NCI-H345 treated with DMSO at 0.1 percent for 48 hours (cell line): ENCODE measurements around the gene VCAN.

Experiments used
- DNase-seq: peaks from one replicate; lab custom pipeline; 2025; ENCODE audit not compliant: unreplicated experiment; lab: John Stamatoyannopoulos, UW

The VCAN gene

DNA sequence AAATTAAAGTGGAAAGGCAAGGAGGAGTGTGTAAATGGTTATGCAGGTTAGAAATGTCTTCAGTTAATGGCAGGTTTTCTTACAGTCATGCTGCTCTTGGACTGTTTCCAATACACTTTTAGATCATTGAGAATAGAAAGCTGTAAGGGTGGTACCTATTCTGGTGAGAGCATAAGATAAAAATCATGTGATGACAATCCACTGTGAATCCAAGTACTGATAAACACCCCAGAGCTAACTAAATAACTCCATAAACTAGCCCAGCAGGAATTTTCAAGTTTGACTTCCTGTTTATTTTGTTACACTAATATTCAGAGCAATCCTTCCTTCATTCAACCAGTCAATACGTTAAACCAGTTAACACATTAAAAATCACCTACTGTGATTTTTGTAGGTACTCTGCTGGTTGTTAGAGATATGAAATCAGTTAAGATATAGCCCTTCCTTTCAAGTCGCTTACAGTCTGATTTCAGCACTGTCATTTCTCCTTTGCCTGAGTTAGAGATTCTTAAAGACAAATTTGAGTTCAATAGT lies 22.6 kb downstream of the VCAN start:
- DNase-seq: no peak

DNA sequence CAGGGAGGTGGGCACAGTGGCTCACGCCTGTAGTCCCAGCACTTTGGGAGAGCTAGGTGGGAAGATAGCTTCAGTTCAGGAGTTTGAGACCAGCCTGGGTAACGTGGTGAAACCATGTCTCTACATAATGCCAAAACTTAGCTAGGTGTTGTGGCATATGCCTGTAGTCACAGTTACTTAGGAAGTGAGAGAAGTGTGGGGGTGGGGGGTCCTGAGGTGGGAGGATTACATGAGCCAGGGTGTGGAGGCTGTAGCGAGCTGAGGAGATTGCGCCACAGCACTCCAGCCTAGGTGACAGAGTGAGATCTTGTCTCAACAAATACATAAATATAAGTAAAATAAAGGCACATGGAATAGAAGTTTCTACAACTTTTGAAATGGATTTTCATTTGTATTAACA lies 23.1 kb downstream of the VCAN start:
- no peak for DNase-seq

DNA sequence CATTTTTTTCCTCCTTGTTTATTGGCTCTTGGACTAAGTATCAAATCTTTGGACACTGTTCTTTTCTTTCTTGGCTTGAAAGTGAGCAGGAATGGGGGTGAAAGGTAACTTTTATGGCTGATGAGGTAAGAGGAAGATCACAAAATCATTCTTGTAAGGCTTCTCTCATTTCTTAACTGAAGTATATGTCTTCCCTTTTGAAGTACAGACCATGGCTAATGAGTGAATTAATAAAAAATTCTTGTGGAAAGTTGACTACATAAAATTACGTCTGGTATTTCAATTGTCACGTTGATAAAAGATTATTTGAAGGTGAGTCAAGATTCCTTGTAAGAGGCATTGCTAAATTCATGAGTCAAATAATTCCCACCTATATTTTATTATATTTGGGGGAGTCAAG lies 25.1 kb downstream of the VCAN start:
- no peak for DNase-seq

DNA sequence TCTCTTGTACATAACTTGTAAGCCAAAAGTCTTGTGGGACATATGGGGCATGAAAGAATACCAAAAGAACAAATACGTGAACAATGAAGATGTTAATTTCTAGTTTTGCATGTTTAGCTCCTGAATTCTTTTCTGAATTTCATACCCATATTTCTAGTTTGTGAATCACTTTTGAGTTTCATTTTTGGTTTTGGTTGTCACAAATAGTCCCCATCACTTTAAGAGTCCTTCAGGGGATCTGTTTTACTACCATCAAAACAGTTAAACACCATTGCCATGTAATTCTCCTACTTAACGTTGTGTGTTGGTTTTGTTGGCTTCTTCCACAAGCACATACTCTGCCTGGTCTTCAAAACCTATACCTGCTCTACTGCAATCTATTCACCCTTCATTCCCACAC lies 27.0 kb downstream of the VCAN start:
- no peak for DNase-seq

DNA sequence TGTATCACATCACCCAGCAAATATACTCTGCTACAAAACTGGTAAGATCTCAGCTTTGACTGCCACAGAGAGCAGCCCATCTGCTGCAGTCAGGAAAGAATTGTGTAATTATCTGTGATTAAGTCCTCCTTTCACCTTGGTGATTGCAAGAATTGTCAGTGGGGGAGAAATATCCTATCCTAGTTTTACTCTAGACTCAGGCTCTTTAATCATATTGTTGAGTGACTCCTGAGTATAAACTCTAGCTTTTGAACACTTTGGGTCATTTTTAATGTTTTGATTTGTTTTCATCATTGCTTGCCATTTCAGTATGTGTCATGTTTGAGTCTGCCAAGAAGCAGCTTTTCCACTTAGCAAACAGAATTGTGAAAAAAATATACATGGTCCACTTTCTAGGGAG lies 32.1 kb downstream of the VCAN start:
- no peak for DNase-seq

DNA sequence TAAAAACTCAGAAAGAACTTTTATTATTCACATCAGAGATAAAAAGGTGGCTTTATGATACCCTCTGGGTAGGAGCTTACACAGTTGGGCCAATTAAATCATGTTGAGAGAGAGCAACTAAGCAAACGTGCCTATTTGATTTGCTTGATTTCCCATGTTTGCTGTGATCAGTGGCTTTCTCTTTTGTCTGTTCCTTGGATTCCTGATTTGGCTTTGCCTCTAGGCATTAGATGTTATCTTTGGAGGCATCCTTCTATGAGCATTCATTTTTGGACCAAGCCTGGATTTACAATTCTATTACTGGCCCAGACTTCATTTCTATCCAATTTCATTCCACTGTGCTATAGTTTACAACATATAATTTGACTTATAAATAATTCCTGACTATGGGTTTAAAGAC lies 35.9 kb downstream of the VCAN start:
- DNase-seq: no peak

DNA sequence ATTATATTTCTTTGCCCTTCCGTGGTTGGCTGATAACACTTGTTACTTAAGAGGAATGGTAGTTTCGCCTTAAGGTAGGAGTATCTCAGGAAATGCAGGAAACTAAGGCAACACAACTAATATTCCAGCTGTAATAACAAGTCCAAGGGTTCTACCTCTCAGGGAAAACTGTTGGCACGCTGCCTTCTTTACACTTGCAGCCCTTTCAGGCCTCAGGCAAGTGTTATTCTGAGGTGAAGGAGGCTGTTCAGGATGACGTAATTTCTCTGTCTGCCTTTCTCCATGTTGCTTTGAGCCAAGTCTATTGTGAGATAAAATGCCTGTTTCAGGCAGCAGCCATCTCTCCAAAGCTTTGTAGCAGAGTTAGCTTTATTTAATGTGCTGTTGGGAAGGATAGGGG lies 38.0 kb downstream of the VCAN start:
- DNase-seq: peak; percentile 44

DNA sequence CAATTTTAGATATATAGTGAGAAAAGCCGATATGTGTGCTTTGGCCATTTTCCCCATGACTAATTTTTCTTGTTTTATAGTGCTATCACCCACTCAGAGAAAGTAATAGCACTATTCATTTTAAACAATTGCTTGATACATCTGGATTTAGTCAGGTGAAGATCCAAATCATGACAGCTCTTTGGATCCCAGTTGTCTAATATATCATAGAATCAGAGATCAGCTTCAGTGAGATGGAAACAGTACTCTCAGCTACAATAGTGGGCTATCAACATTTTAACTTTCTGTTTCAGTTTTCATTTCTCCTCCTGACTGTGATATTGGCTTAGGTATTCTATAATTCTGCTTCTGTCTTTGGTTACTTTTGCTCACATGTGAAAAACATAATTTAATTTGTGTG lies 38.7 kb downstream of the VCAN start:
- DNase-seq: no peak

DNA sequence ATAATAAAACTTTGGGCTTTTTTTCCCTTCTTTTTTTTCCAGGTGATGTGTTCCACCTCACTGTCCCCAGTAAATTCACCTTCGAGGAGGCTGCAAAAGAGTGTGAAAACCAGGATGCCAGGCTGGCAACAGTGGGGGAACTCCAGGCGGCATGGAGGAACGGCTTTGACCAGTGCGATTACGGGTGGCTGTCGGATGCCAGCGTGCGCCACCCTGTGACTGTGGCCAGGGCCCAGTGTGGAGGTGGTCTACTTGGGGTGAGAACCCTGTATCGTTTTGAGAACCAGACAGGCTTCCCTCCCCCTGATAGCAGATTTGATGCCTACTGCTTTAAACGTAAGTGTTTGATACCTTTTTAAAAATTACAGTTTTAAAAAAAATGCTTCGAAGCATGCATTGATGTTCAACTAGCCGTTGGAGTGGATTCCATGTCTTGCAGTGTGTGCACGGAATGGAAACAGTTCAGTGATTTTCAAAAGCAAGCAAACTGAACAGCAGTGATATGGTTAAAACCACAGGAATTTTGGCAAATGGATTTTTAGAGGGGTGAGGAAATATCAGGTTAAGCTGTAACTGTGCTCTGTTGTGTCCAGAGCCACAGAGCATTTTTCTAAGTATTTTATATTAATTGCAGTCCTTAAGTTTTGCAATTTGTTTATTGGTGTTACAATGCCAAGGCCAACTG lies 40.7 kb downstream of the VCAN start:
- no peak for DNase-seq

DNA sequence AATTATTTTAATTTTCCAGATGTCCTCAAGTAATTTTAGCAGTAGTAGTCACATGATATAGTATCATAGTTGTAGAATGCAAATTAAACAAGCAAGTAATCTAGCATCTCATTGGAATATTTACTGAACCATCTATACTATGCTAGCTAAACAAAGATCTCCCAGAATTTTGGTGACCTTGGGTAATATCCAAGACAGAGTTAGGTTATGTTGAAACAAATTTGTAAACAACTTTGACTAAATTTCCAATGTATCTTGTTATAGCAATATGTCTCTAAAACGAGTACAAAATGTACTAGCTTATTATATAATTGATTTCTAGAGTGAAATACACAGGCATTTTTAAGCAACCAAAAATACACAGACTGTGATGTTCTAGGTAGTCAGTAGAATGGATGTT lies 41.5 kb downstream of the VCAN start:
- no peak for DNase-seq

DNA sequence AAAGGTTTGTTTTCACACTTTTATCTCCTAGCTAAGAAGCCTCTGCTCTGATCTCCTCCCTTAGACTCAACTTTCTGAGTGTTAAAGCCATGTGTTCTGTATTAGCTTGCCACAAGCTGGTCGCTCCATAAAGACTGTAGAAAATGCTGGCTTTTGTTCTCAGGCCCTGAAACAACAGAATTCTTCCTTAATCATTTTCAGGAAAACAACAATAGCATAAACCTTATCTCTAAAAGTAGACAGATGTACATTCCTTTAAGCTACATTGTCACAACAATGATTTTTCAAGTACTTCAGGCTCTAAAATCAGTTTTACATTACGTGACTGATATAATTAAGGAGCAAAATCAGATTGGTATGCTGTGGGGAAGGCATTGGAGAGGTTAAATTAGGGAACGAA lies 41.9 kb downstream of the VCAN start:
- DNase-seq: no peak

DNA sequence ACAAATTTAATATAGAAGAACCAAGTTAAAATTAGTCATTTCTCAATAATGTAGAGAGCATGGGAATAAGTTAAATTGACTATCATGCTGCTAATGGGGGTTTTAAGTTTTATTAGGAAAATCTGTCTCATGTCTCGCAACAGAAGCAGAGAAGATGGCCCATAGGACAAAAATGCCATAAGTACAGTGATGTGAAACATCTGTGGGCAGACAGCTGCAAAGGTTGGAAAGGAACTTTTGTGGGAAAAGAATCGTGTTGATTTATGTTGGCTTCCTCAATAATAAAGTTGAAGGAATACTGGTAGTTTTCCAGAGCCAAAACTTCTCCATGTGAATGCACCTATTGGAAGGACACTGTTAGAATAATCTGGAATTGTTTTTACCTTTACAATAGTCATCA lies 44.8 kb downstream of the VCAN start:
- DNase-seq: no peak

DNA sequence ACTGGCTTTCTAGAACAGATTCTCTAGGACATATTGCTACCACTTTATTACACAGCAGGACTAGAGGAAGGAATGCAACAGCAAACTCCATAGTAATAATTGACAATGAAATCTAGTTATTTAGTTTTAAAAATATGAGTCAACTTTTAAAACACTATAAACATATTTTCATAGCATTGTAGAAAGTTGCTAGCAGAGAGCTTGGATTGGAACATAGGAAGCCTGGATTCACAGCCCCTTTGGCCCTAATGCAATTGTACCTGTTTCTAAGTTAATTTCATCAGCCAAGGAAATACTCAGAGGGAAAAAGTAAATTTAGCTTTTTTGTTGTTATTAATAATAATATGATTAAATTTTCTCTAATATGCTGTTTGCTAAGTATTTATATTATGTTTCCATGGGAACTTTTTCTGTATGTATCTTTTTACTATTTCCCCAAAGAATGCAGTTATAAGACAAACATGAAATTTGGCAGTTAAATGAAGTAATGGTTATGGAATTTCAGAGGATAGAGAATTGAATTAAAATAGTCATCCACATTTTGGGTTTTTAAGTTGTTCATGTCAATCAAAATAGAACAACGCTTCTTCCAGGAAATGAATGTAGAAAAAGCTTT lies 45.6 kb downstream of the VCAN start:
- DNase-seq: no peak

DNA sequence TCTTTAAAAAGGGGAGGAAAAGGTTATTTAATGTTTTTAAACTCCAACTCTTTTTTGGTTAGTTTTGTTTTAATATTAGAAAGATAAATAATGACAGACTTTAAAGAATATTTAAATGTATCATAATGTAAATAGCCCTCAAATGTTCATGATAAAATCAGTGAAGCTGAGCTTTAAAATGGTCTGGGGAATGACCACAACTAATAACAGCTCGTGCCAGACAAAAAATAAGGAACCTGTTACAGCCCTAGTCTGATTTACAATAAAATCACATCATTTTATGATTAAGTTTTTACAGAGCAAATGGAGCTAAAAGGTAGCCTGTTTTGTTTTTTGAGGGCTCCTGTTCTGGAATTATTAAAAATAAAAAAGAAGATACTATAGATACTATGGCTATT lies 46.1 kb downstream of the VCAN start:
- no peak for DNase-seq

DNA sequence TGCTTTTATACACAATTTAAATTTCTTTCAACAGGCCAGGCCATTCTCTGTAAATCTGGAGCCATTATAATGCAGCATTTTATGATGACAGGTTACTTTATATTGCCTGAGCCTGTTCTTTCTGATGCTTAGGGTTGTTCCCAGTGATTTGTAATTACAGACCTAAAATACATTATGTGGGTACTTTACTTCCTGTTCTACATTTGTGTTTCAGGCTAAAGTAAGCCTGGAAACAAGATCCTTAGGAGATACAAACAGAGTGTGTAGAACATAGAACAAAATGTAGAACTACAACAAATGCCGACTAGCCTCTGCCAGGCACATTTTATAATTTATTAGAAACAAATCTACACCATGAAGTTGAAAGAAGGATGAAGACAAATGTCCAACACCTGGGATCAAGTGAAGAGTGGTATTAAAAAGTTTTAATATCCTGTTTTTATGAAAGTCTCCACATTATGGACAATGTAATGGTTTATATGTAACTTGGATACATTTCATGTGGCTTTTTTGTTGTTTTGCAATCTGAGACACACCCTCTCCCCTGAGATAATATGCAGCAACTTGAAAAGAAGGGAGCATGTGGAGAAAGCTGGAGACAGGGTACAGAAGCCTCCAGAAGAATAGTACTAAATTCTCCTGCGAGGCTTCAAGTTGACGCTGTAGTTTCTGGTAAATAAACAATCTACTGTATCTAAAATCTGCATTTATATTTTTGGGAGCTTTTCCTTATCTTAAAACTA lies 46.9 kb downstream of the VCAN start:
- DNase-seq: no peak

DNA sequence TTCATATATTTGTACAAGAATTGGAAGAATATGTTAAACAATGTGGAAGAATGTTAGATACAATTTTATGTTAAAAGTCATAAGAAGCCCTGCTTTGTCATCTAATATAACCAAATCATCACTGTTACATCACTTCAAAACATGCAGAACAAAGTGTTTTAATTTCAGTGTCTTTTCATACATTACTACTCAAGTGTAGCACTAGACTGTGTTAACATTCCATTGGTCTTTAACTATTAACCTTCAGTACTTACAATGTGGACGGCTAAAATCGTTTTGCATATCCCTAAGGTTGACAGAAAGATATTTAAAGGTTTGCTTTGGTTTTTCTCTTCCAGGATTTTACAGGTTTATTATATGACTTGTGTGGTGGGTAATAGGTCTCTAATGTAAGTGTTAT lies 50.9 kb downstream of the VCAN start:
- no peak for DNase-seq

DNA sequence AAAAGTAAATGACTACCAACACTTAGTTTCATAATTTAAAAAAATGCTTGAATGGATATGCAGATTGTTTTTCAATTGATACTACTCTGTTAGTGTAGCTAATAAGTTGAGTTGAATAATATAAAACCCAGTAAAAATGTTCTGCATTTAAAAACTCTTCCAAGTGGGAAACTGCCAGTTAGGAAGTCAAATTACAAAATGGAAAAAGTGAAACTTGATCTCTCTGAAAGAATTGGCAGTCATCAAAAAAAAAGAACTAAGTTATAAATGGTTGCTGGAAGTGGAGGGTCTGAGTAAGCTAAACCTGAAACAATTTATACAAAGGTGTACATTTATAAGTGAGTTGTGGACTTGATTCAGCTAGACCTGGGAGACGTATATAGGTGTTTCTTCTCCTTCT lies 52.4 kb downstream of the VCAN start:
- no peak for DNase-seq

DNA sequence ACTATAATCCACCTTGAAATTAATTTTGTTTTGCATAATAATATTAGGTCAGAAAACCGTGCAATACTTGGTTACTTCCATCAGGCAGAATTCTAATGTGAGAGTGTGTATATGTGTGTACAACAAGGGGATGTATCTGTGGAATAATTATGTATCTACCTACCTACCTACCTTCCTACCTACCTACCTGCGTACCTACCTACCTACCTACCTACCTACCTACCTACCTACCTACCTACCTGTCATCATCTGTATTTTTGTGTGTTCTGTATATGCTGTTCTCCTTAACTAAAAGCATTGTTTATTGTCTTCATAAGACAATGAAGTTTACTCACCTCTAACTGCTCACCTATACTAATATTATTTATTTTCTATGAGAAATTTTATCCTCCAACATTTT lies 52.8 kb downstream of the VCAN start:
- DNase-seq: no peak

DNA sequence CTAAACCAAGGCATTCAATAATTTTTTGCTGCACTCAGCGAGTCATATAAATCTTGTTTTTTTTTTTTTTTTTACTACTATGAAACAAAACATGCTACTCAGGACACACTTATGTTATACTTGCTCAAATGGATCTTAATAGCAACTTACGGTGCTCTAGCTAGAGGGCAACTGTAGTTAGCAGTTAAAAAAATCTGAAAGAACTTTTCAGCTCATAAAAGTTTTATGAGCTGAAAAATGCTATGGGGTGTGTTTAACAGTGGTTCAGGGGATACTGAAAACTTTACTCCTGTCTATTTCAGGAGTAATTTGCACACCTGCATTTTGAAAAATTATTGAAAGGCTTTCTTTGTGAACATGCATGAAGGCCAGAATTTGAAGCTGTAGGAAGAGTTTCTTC lies 53.4 kb downstream of the VCAN start:
- DNase-seq: no peak

DNA sequence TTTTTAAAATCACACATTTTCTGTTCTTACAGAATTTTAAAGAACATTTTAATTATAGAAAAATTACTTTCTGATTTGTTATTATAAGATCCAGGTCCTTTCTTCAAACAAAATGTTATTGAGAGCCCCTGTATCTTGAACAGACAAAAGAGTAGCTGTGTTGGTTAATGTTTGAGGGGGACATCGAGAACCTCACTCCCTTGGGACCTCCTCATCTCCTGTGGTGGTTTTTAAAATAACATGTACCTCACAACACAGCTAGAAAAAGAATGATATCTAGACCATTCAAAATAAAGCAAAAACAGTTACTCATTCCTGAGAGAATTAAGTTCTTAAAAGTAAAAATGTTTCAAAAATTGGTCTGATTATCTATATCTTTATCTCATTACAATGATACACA lies 54.7 kb downstream of the VCAN start:
- no peak for DNase-seq

DNA sequence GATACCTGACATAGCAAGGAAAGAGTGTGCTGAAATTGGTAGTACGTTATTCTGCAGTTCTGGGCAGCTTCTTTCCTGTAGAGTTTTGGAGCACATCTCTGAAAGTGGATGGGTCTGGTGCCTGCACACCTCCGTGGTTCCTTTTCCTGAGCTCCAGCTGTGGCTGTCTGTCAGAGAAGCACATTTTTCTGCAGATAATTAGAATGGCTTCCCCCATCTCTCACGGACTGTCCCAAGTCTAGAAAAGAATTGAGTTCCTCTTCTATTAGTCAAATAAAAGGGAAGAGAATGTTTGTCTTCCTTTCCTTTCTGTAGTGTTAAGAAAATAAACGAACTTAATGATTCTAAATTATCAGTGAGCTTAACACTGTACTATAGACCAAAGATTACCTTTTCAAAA lies 55.7 kb downstream of the VCAN start:
- DNase-seq: no peak

DNA sequence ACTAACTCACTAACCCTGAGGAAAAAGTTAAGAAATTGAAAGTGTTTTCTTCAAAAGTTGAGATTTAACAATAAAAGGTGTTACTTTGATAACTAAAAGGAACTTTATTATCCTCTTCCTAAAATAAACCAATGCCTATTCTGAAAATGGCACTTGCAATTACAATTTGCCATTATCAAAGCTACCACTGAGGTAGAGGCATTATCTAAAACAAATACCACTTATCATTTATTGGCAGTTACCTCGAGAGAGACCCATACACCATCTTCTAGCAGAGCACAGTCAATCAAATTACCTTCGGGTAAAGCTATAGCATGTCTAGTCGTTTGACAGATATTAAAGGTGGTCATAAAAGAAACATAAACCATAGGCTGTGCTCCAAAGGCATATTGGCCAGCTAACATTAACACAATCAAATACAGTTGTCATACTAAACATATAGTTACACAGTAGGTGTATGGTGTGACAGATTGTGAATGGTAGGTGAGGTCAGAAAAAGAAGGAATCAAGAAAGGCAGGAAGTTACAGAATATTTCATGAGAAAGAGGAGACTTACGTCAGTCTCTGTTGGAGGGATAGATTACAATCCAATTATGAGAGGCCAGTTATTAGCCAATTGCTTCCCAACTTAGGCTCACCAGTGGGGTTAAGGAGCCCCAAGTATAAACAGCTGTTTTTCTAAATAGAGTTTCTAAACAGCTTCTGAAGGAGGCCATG lies 56.3 kb downstream of the VCAN start:
- no peak for DNase-seq
